ENCODE measurements around the gene SPATA6L. TPM values are rescaled to one million over a fixed set of nuclear protein-coding genes. Genes with fewer than 3 reads are reported as not detected.
A peak's percentile ranks its signal among the peaks of the same experiment; 100 is the strongest.
"Not testable (repeated sequence)": the region's sequence is repeated elsewhere in the genome, so short reads cannot be mapped to it uniquely, and the experiment has no call there.

SPATA6L gene
- total RNA-seq, 1 experiment from 2014 or later: 2.4 TPM

GRCh38 chr9:4661611-4662010 lies 4.7 kb downstream of the SPATA6L start:
- CTCF ChIA-PET: interaction anchor here (1.4 to 1.6 kb wide), 3 partner anchors 16 to 57 kb away, joined by 4 to 7 read pairs (median 7); partner anchors contain the start of gene CDC37L1
- Mint-ChIP-seq H3K4me1 (ENCODE audit: low read depth, unreplicated experiment) (peaks cover 16% of the 10 kb centered on the region), H3K27ac (ENCODE audit: unreplicated experiment) (no peak overlapping the region), H3K36me3 (ENCODE audit: insufficient read depth, unreplicated experiment) (no peaks in the 10 kb centered on the region), H3K4me3 (ENCODE audit: unreplicated experiment) (peak overlapping the region; percentile 75), H3K27me3 (ENCODE audit: insufficient read depth, unreplicated experiment) (no peaks in the 10 kb centered on the region), H3K9me3 (ENCODE audit: unreplicated experiment) (no peaks in the 10 kb centered on the region)
- H3K36me3 ChIP-seq (ENCODE audit: control insufficient read depth, insufficient read depth, low read length): no peaks in the 10 kb centered on the region
- intact Hi-C loops (cut with micrococcal nuclease; ENCODE audit: unreplicated experiment): loop anchor here (1.0 to 10.0 kb wide), 4 partner anchors 18 to 323 kb away; partner anchors contain the start of genes AK3, CDC37L1, JAK2 and RCL1
- TF ChIP-seq CTCF (IDR thresholded peaks at IDR 0.05; ENCODE audit: insufficient read depth in 1 of 2, low read depth in 1 of 2, low read length in 1 of 2, severe bottlenecking in 1 of 2, unreplicated experiment in 1 of 2): no peak
- H3K9me3 ChIP-seq: no peaks in the 10 kb centered on the region
- H3K4me1 ChIP-seq: peaks cover 17% of the 10 kb centered on the region; the same call in 1 of the 2 replicates
- no peaks in the 10 kb centered on the region for H3K27me3 ChIP-seq (replicated peaks; ENCODE audit: control insufficient read depth, insufficient read depth, low read length)
- no TSS peak for BruUV-seq (replicated peaks)
- POLR2A ChIA-PET: no interaction called here
- H3K4me3 ChIP-seq (ENCODE audit: low read depth, low read length): no peak overlapping the region
- DNase-seq: no peak

GRCh38 chr9:4661165-4661564 lies 5.1 kb downstream of the SPATA6L start:
- no TSS peak for BruUV-seq (replicated peaks)
- no peak overlapping the region for H3K4me3 ChIP-seq (ENCODE audit: low read depth, low read length)
- intact Hi-C loops (cut with micrococcal nuclease; ENCODE audit: unreplicated experiment): loop anchor here (5.0 to 10.0 kb wide), 3 partner anchors 81 to 324 kb away; partner anchors contain the start of genes AK3, JAK2 and RCL1
- H3K36me3 ChIP-seq (ENCODE audit: control insufficient read depth, insufficient read depth, low read length): no peaks in the 10 kb centered on the region
- Mint-ChIP-seq H3K4me3 (ENCODE audit: unreplicated experiment) (no peak overlapping the region), H3K9me3 (ENCODE audit: unreplicated experiment) (no peaks in the 10 kb centered on the region), H3K27me3 (ENCODE audit: insufficient read depth, unreplicated experiment) (no peaks in the 10 kb centered on the region), H3K36me3 (ENCODE audit: insufficient read depth, unreplicated experiment) (no peaks in the 10 kb centered on the region), H3K27ac (ENCODE audit: unreplicated experiment) (no peak overlapping the region), H3K4me1 (ENCODE audit: low read depth, unreplicated experiment) (peaks cover 16% of the 10 kb centered on the region)
- H3K9me3 ChIP-seq: no peaks in the 10 kb centered on the region
- H3K27me3 ChIP-seq (replicated peaks; ENCODE audit: control insufficient read depth, insufficient read depth, low read length): no peaks in the 10 kb centered on the region
- POLR2A ChIA-PET: no interaction called here
- peaks cover 17% of the 10 kb centered on the region; the same call in 1 of the 2 replicates for H3K4me1 ChIP-seq
- CTCF ChIA-PET: no interaction called here
- no peak for TF ChIP-seq CTCF (IDR thresholded peaks at IDR 0.05; ENCODE audit: insufficient read depth in 1 of 2, low read depth in 1 of 2, low read length in 1 of 2, severe bottlenecking in 1 of 2, unreplicated experiment in 1 of 2)
- DNase-seq: no peak

GRCh38 chr9:4660665-4661064 lies 5.6 kb downstream of the SPATA6L start:
- H3K36me3 ChIP-seq (ENCODE audit: control insufficient read depth, insufficient read depth, low read length); H3K4me3 Mint-ChIP-seq (ENCODE audit: unreplicated experiment); H3K27me3 Mint-ChIP-seq (ENCODE audit: insufficient read depth, unreplicated experiment); CTCF ChIA-PET; BruUV-seq (replicated peaks); H3K36me3 Mint-ChIP-seq (ENCODE audit: insufficient read depth, unreplicated experiment); H3K4me3 ChIP-seq (ENCODE audit: low read depth, low read length); POLR2A ChIA-PET; DNase-seq; H3K27me3 ChIP-seq (replicated peaks; ENCODE audit: control insufficient read depth, insufficient read depth, low read length); H3K27ac Mint-ChIP-seq (ENCODE audit: unreplicated experiment); H3K9me3 Mint-ChIP-seq (ENCODE audit: unreplicated experiment); H3K9me3 ChIP-seq: not testable (repeated sequence)
- intact Hi-C loops (cut with micrococcal nuclease; ENCODE audit: unreplicated experiment): loop anchor here (5.0 to 10.0 kb wide), 3 partner anchors 82 to 324 kb away; partner anchors contain the start of genes AK3, JAK2 and RCL1
- H3K4me1 Mint-ChIP-seq (ENCODE audit: low read depth, unreplicated experiment): peaks cover 16% of the 10 kb centered on the region
- H3K4me1 ChIP-seq: peaks cover 17% of the 10 kb centered on the region; the same call in 1 of the 2 replicates

Measured in Caco-2 (cell line).